SK-N-SH (cell line): ENCODE measurements around the gene ERP29.
"Not testable (repeated sequence)": the region's sequence is repeated elsewhere in the genome, so short reads cannot be mapped to it uniquely, and the experiment has no call there.

ENCODE experiments used
- EP300 ChIP-seq, 2 experiments: IDR thresholded peaks; 2 replicates each; pipeline versions ENCODE4 v1.4.0 to v1.6.1; 2012; ENCODE audit warnings: borderline replicate concordance in 1 of 2, low read depth in 1 of 2, low read length in 1 of 2
- EZH2phosphoT487 ChIP-seq: fragments of 200-600 bp; sonication (generic); IDR thresholded peaks from 2 replicates; pipeline ENCODE4 v1.6.1; 2017; ENCODE audit warnings: low read depth, mixed run types, mild to moderate bottlenecking, antibody characterized with exemption, moderate library complexity, borderline replicate concordance
- FOXM1 ChIP-seq: IDR thresholded peaks from 2 replicates; pipeline ENCODE4 v1.4.0; 2012; ENCODE audit warnings: low read depth, mild to moderate bottlenecking
- JUND ChIP-seq: IDR thresholded peaks from 2 replicates; pipeline ENCODE4 v1.4.0; 2012
- MAX ChIP-seq: IDR thresholded peaks from 2 replicates; pipeline ENCODE4 v1.4.0; 2012; ENCODE audit warnings: low read depth
- NFIC ChIP-seq: IDR thresholded peaks from 2 replicates; pipeline ENCODE4 v1.4.0; 2012; ENCODE audit warnings: borderline replicate concordance
- POLR2AphosphoS5 ChIP-seq: IDR thresholded peaks from 2 replicates; pipeline ENCODE4 v1.6.1; 2012; ENCODE audit warnings: low read depth, low read length
- RCOR1 ChIP-seq: fragments of 150-350 bp; IDR thresholded peaks from 2 replicates; pipeline ENCODE4 v1.6.1; 2017; ENCODE audit warnings: antibody characterized with exemption, low read length
- RFX5 ChIP-seq: IDR thresholded peaks from 2 replicates; pipeline ENCODE4 v1.6.1; 2012; ENCODE audit warnings: mild to moderate bottlenecking, improper control_type of control experiment, low read length
- TAF1 ChIP-seq: IDR thresholded peaks from 2 replicates; pipeline ENCODE4 v1.6.1; 2012; ENCODE audit warnings: low read depth, mild to moderate bottlenecking, low read length, moderate library complexity, borderline replicate concordance
- ZBTB33 ChIP-seq: IDR thresholded peaks from 2 replicates; pipeline ENCODE4 v1.4.0; 2012; ENCODE audit warnings: low read depth, borderline replicate concordance
- TF ChIP-seq, protein P1 (sequence below): fragments of 200-600 bp; sonication (generic); IDR thresholded peaks from 2 replicates; pipeline ENCODE4 v1.6.1; 2017; ENCODE audit warnings: antibody characterized with exemption, mild to moderate bottlenecking, moderate library complexity
- TF ChIP-seq, protein P2 (sequence below): fragments of 150-350 bp; IDR thresholded peaks from 2 replicates; pipeline ENCODE4 v1.6.1; 2017; ENCODE audit warnings: antibody characterized with exemption, low read length, low read depth, borderline replicate concordance

GRCh38 chr12:112036614-112037013 is 23.4 kb downstream of the ERP29 start:
- TF ChIP-seq RFX5; POLR2AphosphoS5; EZH2phosphoT487; JUND; ZBTB33; NFIC; RCOR1; FOXM1; MAX; TAF1; EP300 (IDR thresholded peaks at IDR 0.05; ENCODE audit: borderline replicate concordance in 1 of 2, low read depth in 1 of 2, low read length in 1 of 2): not testable (repeated sequence)
- TF ChIP-seq, protein P1, sequence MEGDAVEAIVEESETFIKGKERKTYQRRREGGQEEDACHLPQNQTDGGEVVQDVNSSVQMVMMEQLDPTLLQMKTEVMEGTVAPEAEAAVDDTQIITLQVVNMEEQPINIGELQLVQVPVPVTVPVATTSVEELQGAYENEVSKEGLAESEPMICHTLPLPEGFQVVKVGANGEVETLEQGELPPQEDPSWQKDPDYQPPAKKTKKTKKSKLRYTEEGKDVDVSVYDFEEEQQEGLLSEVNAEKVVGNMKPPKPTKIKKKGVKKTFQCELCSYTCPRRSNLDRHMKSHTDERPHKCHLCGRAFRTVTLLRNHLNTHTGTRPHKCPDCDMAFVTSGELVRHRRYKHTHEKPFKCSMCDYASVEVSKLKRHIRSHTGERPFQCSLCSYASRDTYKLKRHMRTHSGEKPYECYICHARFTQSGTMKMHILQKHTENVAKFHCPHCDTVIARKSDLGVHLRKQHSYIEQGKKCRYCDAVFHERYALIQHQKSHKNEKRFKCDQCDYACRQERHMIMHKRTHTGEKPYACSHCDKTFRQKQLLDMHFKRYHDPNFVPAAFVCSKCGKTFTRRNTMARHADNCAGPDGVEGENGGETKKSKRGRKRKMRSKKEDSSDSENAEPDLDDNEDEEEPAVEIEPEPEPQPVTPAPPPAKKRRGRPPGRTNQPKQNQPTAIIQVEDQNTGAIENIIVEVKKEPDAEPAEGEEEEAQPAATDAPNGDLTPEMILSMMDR = not testable (repeated sequence)
- TF ChIP-seq, protein P2, sequence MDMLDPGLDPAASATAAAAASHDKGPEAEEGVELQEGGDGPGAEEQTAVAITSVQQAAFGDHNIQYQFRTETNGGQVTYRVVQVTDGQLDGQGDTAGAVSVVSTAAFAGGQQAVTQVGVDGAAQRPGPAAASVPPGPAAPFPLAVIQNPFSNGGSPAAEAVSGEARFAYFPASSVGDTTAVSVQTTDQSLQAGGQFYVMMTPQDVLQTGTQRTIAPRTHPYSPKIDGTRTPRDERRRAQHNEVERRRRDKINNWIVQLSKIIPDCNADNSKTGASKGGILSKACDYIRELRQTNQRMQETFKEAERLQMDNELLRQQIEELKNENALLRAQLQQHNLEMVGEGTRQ = not testable (repeated sequence)
